ENCODE data around the gene IWS1.

The IWS1 gene

DNA sequence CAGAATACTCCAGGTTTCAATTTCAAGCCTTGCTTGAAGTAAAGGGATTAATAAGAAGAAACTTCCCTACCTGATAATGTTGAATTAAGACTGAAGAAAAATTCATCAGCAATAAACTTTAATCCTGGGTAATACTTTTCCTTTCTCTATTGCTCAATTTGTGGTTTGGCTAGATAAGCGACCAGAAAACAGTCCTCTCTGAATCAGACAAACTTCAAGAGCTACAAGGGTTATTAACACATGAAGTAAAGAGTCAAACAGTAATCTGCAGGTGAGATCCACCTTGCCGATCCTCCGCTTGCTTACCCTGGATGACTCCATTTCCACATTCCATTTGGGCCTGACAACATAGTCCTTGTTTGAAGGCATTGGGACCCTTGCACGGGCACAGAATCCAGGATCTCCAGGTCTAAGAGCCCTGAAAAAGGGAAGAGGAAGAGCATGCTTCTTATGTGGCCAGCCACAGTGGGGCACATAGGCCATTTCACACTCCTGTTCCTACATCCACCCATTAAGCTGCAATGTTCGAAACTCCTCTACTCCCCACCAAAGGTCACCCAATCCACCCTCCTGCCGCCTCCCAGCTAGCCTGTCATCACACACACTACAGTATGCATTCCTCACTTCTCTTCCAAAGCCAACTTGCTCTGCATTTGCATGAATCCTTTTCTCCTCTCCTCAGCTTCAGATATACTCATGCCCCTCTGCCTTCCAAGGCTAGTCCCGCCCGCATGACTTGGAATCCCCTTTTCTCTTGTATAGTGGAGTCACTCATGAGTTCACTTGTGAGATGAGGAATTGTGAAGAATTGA lies 39.8 kb downstream of the IWS1 start:
- no peak for FAIRE-seq

- FAIRE-seq, result no peak
These were observed 40.6 kb downstream of the IWS1 start for GRCh38 chr2:127485694-127486071.

GRCh38 chr2:127485051-127485693 lies 41.1 kb downstream of the IWS1 start:
- FAIRE-seq, result no peak

- no peak for FAIRE-seq
These were observed 44.3 kb downstream of the IWS1 start for GRCh38 chr2:127482031-127482430.

- FAIRE-seq, result no peak
These were observed 46.2 kb downstream of the IWS1 start for GRCh38 chr2:127479866-127480743.

DNA sequence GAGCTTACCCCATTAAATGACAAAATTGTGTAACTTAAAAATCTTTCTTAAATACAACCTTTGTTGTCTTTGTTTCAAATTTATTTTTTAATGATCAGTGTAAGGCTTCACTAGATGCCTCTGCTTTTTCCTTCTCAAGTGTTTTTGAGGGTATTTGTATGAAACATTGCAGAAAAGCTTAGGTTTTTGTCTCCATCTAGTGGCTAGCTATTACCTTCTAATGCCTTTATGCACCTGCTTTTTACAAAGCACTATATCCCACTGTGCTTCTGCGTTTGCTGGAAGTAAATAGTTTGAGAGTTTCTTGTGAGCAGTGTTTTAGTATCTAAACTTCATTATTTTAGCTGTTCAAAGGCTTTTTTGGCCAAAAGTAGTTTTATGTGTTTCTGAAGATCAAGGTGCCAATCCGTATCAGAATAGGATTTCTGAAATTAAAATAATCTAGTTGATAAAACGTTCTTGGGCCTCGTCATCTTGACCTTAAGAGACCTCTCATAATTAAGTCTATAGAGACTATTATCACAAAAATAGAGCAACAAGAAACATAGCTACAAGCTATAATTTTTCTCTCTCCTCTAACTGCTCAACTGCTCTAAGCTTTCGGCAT lies 47.0 kb downstream of the IWS1 start:
- peak; percentile 98 for FAIRE-seq

DNA sequence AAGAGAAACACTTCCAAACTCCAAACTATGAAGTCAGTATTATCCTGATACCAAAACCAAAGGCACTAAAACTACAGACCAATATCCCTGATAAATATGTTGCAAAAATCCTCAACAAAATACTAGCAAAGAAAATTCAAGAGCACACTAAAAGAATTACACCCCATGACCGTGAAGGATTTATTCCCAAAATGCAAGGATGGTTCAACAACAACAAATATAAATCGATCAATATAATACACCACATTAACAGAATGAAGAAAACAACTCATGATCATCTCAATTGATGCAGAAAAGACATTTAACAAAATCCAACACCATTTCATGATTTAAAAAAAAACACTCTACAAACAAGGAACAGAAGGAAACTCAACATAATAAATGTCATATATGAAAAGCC lies 50.5 kb downstream of the IWS1 start:
- no peak for FAIRE-seq

- no peak for FAIRE-seq
These were observed 54.0 kb downstream of the IWS1 start for GRCh38 chr2:127472268-127472667.

DNA sequence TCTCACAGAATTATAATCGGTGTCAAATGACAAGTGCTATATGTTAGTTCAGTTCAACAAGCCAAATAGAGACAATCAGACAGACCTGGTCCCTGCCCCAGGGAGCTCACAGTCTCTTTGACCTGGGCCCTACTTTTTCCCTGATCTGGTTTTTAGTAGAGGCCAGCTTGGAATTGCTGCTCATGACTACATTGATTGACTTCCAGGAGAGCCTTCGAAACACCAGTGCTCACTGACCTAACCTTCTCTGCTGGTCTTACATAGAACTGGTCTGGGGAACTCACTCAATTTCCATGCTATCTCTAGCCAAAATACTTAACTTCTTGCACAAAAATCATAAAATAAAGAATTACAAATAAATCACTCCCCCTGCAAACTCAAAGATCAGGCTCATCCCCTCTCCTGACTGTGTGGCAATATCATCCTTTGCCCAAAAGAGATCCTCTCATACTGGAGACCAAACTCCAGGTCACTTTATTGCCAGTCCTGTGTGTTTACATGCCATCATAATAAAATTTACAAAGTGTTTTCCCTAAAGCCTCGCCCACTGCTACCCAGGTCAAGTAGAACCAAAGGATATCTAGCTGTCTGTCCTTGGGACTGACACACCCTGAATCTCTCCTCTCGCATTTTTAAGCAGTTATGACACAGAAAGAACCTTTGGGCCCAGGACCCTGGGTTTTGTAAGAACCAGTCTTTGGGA lies 54.9 kb downstream of the IWS1 start:
- FAIRE-seq, result no peak

GRCh38 chr2:127469974-127470373 lies 56.3 kb downstream of the IWS1 start:
- no peak for FAIRE-seq

- no peak for FAIRE-seq
These were observed 57.2 kb downstream of the IWS1 start for GRCh38 chr2:127469051-127469450.

GRCh38 chr2:127465258-127465657 lies 61.0 kb downstream of the IWS1 start:
- no peak for FAIRE-seq

- FAIRE-seq, result no peak
These were observed 61.6 kb downstream of the IWS1 start for GRCh38 chr2:127464470-127465257.

GRCh38 chr2:127463155-127463991 lies 62.9 kb downstream of the IWS1 start:
- FAIRE-seq, result no peak

DNA sequence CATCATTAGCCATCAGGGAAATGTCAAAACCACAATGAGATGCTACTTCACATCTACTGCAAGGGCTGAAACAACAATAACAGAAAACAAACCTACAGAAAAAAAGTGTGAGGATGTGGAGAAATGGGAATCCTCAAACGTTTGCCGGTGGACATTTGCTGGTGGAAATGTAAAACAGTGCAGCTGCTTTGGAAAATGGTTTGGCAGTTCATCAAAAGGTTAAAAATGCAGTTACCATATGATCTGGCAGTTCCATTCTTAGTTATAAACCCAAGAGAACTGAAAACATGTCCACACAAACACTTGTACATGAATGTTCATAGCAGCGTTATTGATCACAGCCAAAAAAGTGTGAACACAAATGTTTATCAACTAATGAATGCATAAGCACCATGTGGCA lies 63.8 kb downstream of the IWS1 start:
- FAIRE-seq, result no peak

GRCh38 chr2:127456960-127457359 lies 69.3 kb downstream of the IWS1 start:
- no peak for FAIRE-seq

GRCh38 chr2:127455566-127456493 lies 70.5 kb downstream of the IWS1 start:
- FAIRE-seq, result no peak

DNA sequence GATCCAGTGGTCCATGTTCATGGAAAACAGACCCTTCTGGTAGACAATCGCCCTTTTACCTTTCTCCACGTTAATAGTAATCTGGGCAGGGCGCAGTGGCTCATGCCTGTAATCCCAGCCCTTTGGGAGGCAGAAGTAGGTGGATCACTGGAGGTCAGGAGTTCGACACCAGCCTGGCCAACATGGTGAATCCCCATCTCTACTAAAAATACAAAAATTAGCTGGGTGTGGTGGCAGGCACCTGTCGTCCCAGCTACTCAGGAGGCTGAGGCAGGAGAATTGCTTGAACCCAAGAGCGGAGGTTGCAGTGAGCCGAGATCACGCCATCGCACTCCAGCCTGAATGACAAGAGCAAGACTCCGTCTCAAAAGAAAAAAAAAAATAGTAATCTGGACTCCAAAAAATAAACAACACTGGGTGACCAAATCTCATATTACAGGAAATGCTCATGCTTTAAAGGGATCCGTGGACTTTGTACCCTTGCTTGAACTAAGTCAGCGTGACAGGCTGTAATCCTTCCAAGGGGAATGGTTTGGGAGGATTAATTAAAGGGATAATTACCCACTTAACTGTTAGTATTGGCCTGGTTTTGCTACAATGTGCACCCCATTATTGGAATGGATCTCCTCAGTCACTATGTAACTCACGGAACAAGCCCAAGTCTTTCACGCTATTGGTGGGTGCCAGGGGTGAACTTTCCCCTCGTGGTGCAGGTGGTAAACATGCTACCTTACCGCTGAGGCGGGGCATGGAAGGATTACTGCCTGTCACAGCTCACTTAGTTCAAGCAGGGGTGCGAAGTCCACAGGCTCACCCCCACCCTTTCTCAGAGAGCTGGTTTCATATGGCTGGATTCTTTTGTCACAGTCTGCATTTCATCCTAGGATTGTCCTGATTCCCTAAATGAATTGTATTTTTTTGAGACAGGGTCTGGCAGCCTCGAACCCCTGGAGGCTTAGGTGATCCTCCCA lies 71.4 kb downstream of the IWS1 start:
- no peak for FAIRE-seq
